ENCODE results near the gene KRT76.

The KRT76 gene

GRCh38 chr12:52784909-52785308, 7.8 kb upstream of the KRT76 start:
- in situ Hi-C loops (cut with MboI; ENCODE audit: low sequenced_read_pairs) = no loop called here

- in situ Hi-C loops (cut with MboI; ENCODE audit: low sequenced_read_pairs) = no loop called here
Observed at GRCh38 chr12:52783563-52784316, 6.6 kb upstream of the KRT76 start.

GRCh38 chr12:52782502-52782901, 5.4 kb upstream of the KRT76 start:
- in situ Hi-C loops (cut with MboI; ENCODE audit: low sequenced_read_pairs) = no loop called here

- in situ Hi-C loops (cut with MboI; ENCODE audit: low sequenced_read_pairs) = no loop called here
Observed at GRCh38 chr12:52781399-52782082, 4.4 kb upstream of the KRT76 start.

GRCh38 chr12:52779914-52780313, 2.8 kb upstream of the KRT76 start:
- in situ Hi-C loops (cut with MboI; ENCODE audit: low sequenced_read_pairs) = no loop called here

GRCh38 chr12:52778833-52779232, 1.7 kb upstream of the KRT76 start:
- in situ Hi-C loops (cut with MboI; ENCODE audit: low sequenced_read_pairs) = no loop called here

- in situ Hi-C loops (cut with MboI; ENCODE audit: low sequenced_read_pairs) = no loop called here
Observed at GRCh38 chr12:52777566-52777965, 421 bp upstream of the KRT76 start.

- in situ Hi-C loops (cut with MboI; ENCODE audit: low sequenced_read_pairs) = no loop called here
Observed at GRCh38 chr12:52776435-52776834, 710 bp downstream of the KRT76 start.

GRCh38 chr12:52774629-52775250, 2.4 kb downstream of the KRT76 start:
- in situ Hi-C loops (cut with MboI; ENCODE audit: low sequenced_read_pairs) = no loop called here

- in situ Hi-C loops (cut with MboI; ENCODE audit: low sequenced_read_pairs) = no loop called here
Observed at GRCh38 chr12:52772772-52773171, 4.4 kb downstream of the KRT76 start.

- in situ Hi-C loops (cut with MboI; ENCODE audit: low sequenced_read_pairs) = no loop called here
Observed at GRCh38 chr12:52772188-52772587, 5.0 kb downstream of the KRT76 start.

GRCh38 chr12:52771505-52771904, 5.6 kb downstream of the KRT76 start:
- in situ Hi-C loops (cut with MboI; ENCODE audit: low sequenced_read_pairs) = no loop called here

GRCh38 chr12:52771088-52771487, 6.1 kb downstream of the KRT76 start:
- in situ Hi-C loops (cut with MboI; ENCODE audit: low sequenced_read_pairs) = no loop called here

GRCh38 chr12:52769946-52770345, 7.2 kb downstream of the KRT76 start:
- in situ Hi-C loops (cut with MboI; ENCODE audit: low sequenced_read_pairs) = no loop called here

GRCh38 chr12:52769354-52769753, 7.8 kb downstream of the KRT76 start:
- in situ Hi-C loops (cut with MboI; ENCODE audit: low sequenced_read_pairs) = no loop called here

- in situ Hi-C loops (cut with MboI; ENCODE audit: low sequenced_read_pairs) = no loop called here
Observed at GRCh38 chr12:52768479-52769200, 8.5 kb downstream of the KRT76 start.

GRCh38 chr12:52767427-52767826, 9.7 kb downstream of the KRT76 start:
- in situ Hi-C loops (cut with MboI; ENCODE audit: low sequenced_read_pairs) = no loop called here

- in situ Hi-C loops (cut with MboI; ENCODE audit: low sequenced_read_pairs) = no loop called here
Observed at GRCh38 chr12:52767020-52767379, 10.1 kb downstream of the KRT76 start.

- in situ Hi-C loops (cut with MboI; ENCODE audit: low sequenced_read_pairs) = no loop called here
Observed at GRCh38 chr12:52766351-52767019, 10.7 kb downstream of the KRT76 start.

GRCh38 chr12:52765702-52766101, 11.4 kb downstream of the KRT76 start:
- in situ Hi-C loops (cut with MboI; ENCODE audit: low sequenced_read_pairs) = no loop called here

GRCh38 chr12:52763991-52764390, 13.2 kb downstream of the KRT76 start:
- in situ Hi-C loops (cut with MboI; ENCODE audit: low sequenced_read_pairs) = no loop called here

Data from HL-60/S4 treated with retinoic acid at 250 ng/mL for 4 days and 3 days (cell line).